ENCODE measurements around the gene CYB5R4.

The CYB5R4 gene, protein sequence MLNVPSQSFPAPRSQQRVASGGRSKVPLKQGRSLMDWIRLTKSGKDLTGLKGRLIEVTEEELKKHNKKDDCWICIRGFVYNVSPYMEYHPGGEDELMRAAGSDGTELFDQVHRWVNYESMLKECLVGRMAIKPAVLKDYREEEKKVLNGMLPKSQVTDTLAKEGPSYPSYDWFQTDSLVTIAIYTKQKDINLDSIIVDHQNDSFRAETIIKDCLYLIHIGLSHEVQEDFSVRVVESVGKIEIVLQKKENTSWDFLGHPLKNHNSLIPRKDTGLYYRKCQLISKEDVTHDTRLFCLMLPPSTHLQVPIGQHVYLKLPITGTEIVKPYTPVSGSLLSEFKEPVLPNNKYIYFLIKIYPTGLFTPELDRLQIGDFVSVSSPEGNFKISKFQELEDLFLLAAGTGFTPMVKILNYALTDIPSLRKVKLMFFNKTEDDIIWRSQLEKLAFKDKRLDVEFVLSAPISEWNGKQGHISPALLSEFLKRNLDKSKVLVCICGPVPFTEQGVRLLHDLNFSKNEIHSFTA

DNA sequence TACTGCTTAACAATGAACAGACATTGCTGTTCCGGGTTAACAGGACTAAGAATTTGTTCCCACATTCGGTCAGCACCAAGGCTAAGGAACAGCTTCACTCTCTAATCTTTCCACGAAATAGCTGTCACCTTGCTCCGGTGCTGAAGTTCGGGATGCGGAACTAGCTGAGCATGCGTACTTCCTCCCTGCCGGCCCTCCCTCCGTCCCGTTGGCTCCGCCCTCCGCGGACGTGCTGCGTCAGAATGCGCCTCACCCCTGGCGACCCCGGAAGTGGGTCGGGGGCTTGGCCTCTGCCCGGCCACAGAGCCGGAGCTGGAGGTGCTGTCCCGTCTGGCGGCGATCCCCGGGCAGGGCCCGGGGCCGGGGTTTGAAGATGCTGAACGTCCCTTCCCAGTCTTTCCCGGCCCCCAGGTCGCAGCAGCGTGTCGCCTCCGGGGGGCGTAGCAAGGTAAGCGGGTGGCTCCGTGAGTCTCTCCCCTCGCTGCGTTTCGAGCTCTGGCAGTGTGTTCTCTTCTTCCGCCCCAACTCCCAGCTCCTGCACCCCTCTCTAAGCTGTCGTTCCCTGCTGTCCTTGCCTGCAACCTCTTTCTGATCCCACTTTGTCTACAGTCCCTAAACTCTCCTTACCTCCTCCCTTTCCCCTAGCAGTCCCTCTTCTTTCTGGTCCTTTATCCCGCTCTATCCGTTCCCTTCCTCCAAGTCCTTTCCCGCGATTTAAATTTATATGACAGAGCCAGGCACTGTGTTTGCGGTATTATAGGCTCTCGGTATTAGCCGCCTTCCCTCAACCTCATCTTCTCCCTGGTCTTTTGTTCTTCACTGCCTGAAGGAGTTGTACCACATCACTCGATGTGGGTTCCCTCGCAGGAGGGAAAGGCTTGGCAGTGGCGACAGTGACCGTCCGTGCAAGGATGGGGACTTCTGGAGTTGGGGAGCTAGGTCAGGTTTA, at the start of gene CYB5R4:
CYB5R4 (plus strand) TSS at position 280 of the 949 bp plus-strand sequence; CDS start at position 374, 94 bp downstream.
- Mint-ChIP-seq H3K9me3 (no peaks in the 10 kb centered on the region), H3K4me3 (peak within 1 kb of the TSS; percentile 94), H3K36me3 (peaks cover 20% of the 10 kb centered on the region), H3K27ac (peak within 1 kb of the TSS; percentile 89), H3K4me1 (peaks cover 33% of the 10 kb centered on the region)
- ATAC-seq (peak; percentile 97), DNase-seq (ENCODE audit: low spot score in 2 of 2) (peak; percentile 82 to 97)

DNA sequence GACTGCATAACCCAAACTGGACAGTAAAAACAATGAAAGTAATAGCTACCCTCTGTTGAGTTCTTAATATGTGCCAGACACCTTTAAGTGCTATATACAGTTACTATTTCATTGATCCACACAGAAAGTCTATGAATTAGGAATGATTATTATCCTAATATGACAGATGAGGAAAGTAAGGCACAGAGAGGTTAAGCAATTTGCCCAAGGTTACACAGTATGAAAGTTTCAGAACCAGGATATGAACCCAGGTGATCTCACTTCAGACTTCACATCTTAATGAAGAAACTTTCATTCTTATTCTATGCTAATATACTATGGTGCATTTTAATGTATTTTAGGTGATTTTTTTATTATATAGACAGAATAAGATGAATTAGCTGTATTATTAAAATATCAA, 46.9 kb upstream of the CYB5R4 start:
- Mint-ChIP-seq H3K9me3 (no peaks in the 10 kb centered on the region), H3K27ac (no peak overlapping the region), H3K4me3 (no peak overlapping the region), H3K36me3 (no peaks in the 10 kb centered on the region), H3K4me1 (no peaks in the 10 kb centered on the region)
- DNase-seq (ENCODE audit: low spot score in 2 of 2) (no peak), ATAC-seq (no peak)

DNA sequence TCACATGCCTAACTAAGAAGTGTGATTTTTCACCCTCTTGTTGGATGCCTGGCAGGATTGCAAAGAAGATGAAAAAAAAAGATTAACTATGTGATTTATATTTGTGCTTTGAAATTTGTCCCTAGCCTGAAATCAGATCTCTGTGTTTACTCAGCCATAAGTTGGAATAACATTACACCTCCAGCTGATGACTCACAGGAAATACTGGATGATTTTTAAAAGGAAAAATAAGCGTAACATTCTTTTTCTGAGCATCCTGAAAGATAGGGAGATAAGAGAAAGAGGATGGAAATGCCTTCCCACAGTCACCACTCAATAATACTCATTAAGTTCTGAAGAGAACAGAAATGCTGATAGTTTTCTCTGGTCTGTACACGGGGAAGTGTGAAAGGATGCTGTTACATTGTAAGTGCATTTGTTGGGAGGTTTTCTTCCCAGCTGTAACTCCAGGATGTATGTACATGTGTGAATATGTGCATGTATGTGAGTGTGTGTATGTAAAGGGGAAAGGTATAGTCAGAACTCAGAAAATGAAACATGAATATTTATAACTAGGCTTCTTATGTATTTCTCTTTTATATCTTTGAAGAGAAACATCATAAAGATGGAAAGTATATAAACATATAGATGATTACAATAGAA, 43.7 kb upstream of the CYB5R4 start:
- DNase-seq (ENCODE audit: low spot score in 2 of 2) (no peak), ATAC-seq (no peak)
- no peak overlapping the region for H3K27ac Mint-ChIP-seq
- H3K4me3 Mint-ChIP-seq, result no peak overlapping the region
- no peaks in the 10 kb centered on the region for H3K9me3 Mint-ChIP-seq
- no peaks in the 10 kb centered on the region for H3K4me1 Mint-ChIP-seq
- H3K36me3 Mint-ChIP-seq, result no peaks in the 10 kb centered on the region

DNA sequence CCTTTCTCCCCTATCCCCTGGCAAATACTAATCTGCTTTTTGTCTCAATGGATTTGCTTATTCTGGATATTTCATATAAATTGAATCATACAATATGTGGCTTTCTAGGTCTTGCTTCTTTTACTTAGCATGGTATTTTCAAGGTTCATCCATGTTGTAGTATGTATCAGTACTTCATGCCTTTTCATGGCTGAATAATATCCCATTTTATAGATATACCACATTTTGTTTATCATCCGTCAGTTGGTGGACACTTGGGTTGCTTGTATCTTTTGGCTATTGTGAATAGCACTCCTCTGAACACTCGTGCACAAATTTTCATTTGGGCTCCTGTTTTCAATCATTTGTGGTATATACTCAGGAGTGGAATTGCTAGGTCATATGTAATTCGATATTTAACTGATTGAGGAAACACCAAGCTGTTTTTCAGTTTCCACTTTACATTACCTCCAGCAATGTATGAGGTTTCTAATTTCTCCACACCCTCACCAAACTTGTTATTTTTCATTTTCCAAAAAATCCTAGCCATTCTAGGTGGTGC, 36.8 kb upstream of the CYB5R4 start:
- Mint-ChIP-seq H3K27ac (no peak overlapping the region), H3K9me3 (no peaks in the 10 kb centered on the region), H3K4me3 (no peak overlapping the region), H3K36me3 (no peaks in the 10 kb centered on the region), H3K4me1 (no peaks in the 10 kb centered on the region)
- ATAC-seq, result no peak
- DNase-seq (ENCODE audit: low spot score in 2 of 2), result no peak

DNA sequence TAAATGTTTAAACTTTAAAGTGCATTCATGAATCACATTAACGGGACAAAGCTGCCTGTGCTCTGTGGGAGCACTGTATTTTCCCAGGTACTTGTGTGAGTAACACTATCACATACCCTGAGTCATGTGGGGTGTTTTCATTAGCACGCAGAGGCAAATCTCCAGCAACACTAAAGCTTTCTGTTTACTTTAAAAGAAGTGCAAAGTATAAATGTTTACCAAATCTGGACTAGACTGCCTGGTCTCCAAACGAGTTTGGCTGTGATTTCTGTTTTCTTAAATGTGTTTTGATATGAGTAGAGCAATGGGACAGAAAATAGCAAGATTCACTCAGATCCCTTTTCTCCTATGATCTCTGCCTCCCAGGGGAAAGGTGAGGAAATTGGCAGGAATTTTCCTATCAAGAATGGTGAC, 35.1 kb upstream of the CYB5R4 start:
- no peak for ATAC-seq
- no peak overlapping the region for H3K4me3 Mint-ChIP-seq
- no peak overlapping the region for H3K27ac Mint-ChIP-seq
- H3K36me3 Mint-ChIP-seq, result no peaks in the 10 kb centered on the region
- no peak for DNase-seq (ENCODE audit: low spot score in 2 of 2)
- H3K4me1 Mint-ChIP-seq, result no peaks in the 10 kb centered on the region
- no peaks in the 10 kb centered on the region for H3K9me3 Mint-ChIP-seq

DNA sequence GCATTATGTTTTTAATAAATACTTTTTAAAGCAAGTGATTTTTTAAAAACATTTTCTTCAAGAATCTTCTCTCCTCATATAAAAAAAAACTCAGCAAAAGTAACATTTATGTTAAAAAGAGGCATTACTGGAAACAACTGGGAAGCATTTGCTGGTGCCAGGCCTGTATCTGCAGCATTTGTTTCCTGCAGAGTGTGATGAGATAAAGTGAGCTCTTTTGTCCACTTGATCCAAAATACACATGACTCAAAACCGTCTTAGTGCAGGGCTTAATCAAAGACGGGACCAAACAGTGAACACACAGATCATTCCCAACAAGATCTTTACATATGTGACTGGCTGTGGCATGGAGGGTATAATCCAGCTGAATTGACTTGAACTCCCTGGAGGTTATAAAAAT, 34.7 kb upstream of the CYB5R4 start:
- H3K36me3 Mint-ChIP-seq, result no peaks in the 10 kb centered on the region
- no peaks in the 10 kb centered on the region for H3K4me1 Mint-ChIP-seq
- H3K27ac Mint-ChIP-seq, result no peak overlapping the region
- DNase-seq (ENCODE audit: low spot score in 2 of 2), result no peak
- no peak overlapping the region for H3K4me3 Mint-ChIP-seq
- ATAC-seq, result no peak
- no peaks in the 10 kb centered on the region for H3K9me3 Mint-ChIP-seq

DNA sequence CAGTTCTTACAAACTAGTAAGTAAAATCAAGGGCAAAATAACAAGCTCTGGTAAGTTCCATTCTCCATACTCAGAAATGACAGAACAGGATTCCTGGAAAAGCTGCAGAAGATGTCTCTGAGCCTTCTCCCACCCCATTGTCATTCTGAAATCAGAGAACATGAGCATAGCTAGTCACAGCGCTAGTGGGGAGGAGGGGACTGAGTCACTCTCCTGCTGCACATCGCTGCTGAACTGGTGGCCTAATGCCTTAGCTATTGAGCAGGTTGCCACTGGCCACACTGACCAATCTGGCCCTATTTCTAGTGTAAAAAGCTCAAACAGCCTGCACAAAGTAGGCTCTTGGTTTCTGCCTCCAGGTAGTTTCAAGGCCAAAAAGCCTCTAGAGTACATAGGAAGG, 32.4 kb upstream of the CYB5R4 start:
- Mint-ChIP-seq H3K4me3 (no peak overlapping the region), H3K4me1 (no peaks in the 10 kb centered on the region), H3K36me3 (no peaks in the 10 kb centered on the region), H3K9me3 (no peaks in the 10 kb centered on the region), H3K27ac (no peak overlapping the region)
- DNase-seq (ENCODE audit: low spot score in 2 of 2), result no peak
- peak; percentile 75 for ATAC-seq

DNA sequence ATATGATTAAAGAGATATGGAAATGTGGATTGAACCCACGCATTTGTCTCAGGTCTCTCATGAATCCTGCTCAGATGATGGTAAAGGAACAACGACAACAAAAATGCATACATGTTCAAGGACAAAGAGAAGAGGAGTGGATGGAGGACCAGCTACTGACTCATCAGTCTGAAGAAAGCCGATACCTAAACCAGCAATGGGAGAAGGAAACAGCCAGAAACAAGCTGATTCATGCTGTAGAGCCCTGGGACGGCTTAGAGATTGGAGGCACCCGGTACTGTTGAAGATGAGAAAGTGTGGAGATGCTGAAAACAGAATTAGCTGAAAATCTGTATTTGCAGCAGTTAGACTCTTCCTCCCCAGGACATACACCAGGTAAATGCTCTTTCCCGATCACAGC, 20.8 kb upstream of the CYB5R4 start:
- no peaks in the 10 kb centered on the region for H3K4me1 Mint-ChIP-seq
- H3K4me3 Mint-ChIP-seq, result no peak overlapping the region
- H3K27ac Mint-ChIP-seq, result no peak overlapping the region

DNA sequence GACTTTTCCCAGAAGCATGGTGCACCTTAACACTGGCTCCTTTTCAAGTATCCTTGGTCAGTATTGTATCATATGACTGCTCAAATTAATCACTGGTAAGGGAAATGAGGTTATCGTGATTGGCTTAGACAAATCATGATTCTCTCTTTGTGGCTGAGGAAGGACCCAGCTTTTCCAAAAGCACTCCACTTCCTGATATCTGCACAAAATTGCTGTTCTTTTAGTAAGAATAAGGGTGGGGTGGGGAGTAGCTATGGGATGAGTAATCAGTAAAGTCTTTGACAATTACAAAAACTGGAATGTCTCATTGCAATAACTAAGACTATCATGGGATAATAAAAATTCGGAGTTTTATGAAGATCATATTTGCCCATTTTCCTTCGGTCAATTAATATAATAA, 15.3 kb upstream of the CYB5R4 start:
- peaks cover 4% of the 10 kb centered on the region for H3K9me3 Mint-ChIP-seq
- H3K4me3 Mint-ChIP-seq, result no peak overlapping the region
- no peak for ATAC-seq

More for the DNA sequence above, 20.8 kb upstream of the CYB5R4 start:
- Mint-ChIP-seq H3K9me3 (peaks cover 4% of the 10 kb centered on the region), H3K36me3 (no peaks in the 10 kb centered on the region)
- DNase-seq (ENCODE audit: low spot score in 2 of 2) (no peak), ATAC-seq (no peak)

DNA sequence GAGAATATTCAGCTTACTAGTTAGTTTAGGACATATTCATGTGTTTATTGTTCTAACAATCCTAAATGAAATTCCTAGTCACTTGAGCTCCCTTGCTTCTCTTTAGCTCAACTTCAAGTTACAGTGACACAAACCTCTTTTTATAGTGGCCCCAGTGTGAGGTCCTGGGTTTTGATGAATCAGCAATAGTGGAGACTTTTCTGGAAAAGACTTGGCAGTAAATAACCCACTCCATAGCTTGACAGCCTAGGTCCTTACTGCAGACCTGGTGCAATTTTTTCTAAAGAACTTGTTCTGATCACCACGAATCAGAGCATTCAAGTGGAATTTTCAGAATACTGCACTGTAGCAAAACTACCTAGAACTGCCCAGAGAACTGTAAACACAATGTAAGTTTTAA, 13.2 kb upstream of the CYB5R4 start:
- Mint-ChIP-seq H3K4me3 (no peak overlapping the region), H3K4me1 (no peaks in the 10 kb centered on the region), H3K27ac (no peak overlapping the region), H3K9me3 (peaks cover 2% of the 10 kb centered on the region), H3K36me3 (no peaks in the 10 kb centered on the region)
- ATAC-seq (no peak), DNase-seq (ENCODE audit: low spot score in 2 of 2) (no peak)

More for the DNA sequence above, 15.3 kb upstream of the CYB5R4 start:
- Mint-ChIP-seq H3K36me3 (no peaks in the 10 kb centered on the region), H3K4me1 (no peaks in the 10 kb centered on the region), H3K27ac (no peak overlapping the region)
- DNase-seq (ENCODE audit: low spot score in 2 of 2), result no peak

DNA sequence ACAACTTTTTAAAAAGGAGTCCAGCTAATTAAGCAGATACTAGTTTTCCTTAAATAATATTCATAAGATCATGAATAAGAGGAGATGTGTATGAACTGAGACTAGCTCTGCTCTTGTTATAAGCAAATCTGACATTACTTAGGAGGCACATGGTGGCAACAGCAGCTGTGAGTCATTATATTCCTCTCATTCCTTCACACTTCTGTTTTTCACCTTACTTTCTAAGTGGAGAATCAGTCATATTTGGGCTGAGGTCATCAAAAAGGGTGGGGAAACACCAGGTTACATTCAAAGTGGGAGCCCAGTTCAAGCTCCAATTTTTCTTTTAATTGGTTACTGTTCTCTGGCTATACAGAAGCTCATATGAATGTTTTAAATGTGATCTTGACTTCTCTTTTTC, 12.3 kb upstream of the CYB5R4 start:
- Mint-ChIP-seq H3K27ac (no peak overlapping the region), H3K4me1 (no peaks in the 10 kb centered on the region)
- no peak for DNase-seq (ENCODE audit: low spot score in 2 of 2)

DNA sequence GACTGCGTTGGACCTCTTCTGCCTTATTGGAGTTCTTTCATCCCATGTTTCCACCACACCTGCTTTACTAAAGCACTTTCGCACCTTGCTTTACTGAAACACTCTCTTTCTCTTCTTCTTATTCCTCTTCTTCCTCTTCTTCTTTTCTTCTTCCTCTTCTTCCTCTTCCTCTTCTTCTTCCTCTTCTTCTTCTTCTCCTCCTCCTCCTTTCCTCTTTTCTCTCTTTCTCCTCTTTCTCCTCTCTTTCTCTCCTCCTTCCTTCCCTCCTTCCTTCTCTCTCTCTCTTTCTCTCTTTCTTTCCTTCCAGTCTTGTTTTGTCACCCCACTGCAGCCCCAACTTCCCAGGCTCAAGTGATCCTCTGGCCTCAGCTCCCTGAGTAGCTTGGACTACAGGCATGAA, 10.4 kb upstream of the CYB5R4 start:
- Mint-ChIP-seq H3K4me1 (peaks cover 7% of the 10 kb centered on the region), H3K4me3 (no peak overlapping the region), H3K27ac (no peak overlapping the region), H3K9me3 (no peaks in the 10 kb centered on the region), H3K36me3 (no peaks in the 10 kb centered on the region)
- no peak for ATAC-seq
- DNase-seq (ENCODE audit: low spot score in 2 of 2), result no peak

More for the DNA sequence above, 12.3 kb upstream of the CYB5R4 start:
- ATAC-seq, result peak; percentile 89
- Mint-ChIP-seq H3K9me3 (no peaks in the 10 kb centered on the region), H3K4me3 (no peak overlapping the region), H3K36me3 (no peaks in the 10 kb centered on the region)

DNA sequence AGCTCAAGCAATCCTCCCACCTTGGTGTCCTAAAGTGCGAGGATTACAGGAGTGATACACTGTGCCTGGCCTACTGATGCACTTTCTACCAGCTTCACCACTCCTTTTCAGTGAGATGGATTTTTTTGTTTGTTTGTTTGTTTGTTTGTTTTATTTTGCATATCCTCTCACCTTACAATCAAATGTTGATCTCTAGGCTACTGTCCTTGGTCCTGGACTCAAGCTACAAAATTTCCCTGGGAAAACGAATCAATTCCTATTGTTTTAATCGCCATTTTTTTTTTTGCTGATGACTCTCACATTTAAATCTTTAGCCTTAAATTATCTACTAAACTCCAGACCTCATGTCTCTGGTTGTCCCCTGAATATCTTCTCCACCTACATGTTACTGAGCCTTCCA, 9.9 kb upstream of the CYB5R4 start:
- no peak for DNase-seq (ENCODE audit: low spot score in 2 of 2)
- no peak for ATAC-seq
- H3K27ac Mint-ChIP-seq, result no peak overlapping the region
- no peak overlapping the region for H3K4me3 Mint-ChIP-seq
- peaks cover 8% of the 10 kb centered on the region for H3K4me1 Mint-ChIP-seq
- H3K36me3 Mint-ChIP-seq, result no peaks in the 10 kb centered on the region
- H3K9me3 Mint-ChIP-seq, result no peaks in the 10 kb centered on the region

DNA sequence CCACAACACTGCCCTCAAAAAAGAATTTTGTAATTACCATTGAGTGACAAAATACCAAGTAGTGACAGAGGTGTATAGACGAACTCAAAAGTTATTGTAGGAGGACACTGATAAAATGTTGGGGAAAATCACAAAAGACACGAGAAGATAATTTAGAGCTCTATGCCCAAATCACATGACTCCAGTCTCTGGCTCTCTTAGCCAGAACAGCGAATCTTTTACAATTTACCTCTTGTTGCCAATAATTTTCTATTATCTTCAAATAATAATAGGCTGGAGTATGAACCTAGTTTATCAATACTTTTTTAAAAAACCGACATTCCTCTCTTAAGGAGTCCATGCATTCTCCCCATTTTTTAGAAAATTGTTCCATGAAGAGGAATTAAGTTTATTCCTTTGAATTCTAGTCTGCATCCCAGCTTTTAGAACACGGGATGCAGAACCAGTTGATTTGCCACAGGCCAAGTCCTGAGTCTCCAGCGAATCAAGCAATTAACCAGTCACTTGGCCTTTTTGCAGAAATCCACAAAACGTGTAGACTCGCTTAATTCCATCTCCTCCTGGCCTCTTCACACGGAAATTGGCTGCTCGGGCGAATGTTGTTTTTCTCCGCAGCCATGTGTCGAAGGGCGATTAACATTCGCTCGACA, 6.8 kb upstream of the CYB5R4 start:
- Mint-ChIP-seq H3K36me3 (no peaks in the 10 kb centered on the region), H3K4me1 (peaks cover 8% of the 10 kb centered on the region), H3K4me3 (peak overlapping the region; percentile 70), H3K27ac (no peak overlapping the region), H3K9me3 (no peaks in the 10 kb centered on the region)
- DNase-seq (ENCODE audit: low spot score in 2 of 2) (no peak), ATAC-seq (no peak)

All from stimulated activated effector memory CD8-positive, alpha-beta T cell treated with anti-CD3 and anti-CD28 coated beads, Interleukin-12 subunit alpha, Interleukin-12 subunit beta, amount 100 ng/mL, for 72 hours (primary cell).